GM23338 (cell line): ENCODE measurements around the gene USP48. TPM values are rescaled to one million over a fixed set of nuclear protein-coding genes. Genes with fewer than 3 reads are reported as not detected.

Experiments
- ATAC-seq: fragments of 200-7000 bp; cut with Tn5 transposase; 3 replicates; pipeline ENCODE4 v1.9.1; 2020
- DNase-seq: peaks from one replicate; pipeline ENCODE4 v3.0.0-alpha.2; 2015; ENCODE audit warnings: low spot score
- H2AFZ ChIP-seq: fragments of 200-600 bp; sonication (generic); 2 replicates; pipeline ENCODE4 v1.8.0; 2016; ENCODE audit warnings: antibody characterized with exemption, mild to moderate bottlenecking, moderate library complexity
- H3F3A ChIP-seq: fragments of 200-600 bp; sonication (generic); replicated peaks from 2 replicates; pipeline ENCODE4 v1.8.0; 2017; ENCODE audit warnings: antibody characterized with exemption, mixed run types, low read depth
- H3K27ac ChIP-seq: fragments of 200-600 bp; sonication (generic); 2 replicates; pipeline ENCODE4 v1.6.1; 2016; ENCODE audit warnings: low read depth
- H3K27me3 ChIP-seq: fragments of 200-600 bp; sonication (generic); 2 replicates; pipeline ENCODE4 v1.8.0; 2016; ENCODE audit warnings: mild to moderate bottlenecking, mixed run types, moderate library complexity; ENCODE audit not compliant: insufficient read depth
- H3K36me3 ChIP-seq: fragments of 200-600 bp; sonication (generic); 2 replicates; pipeline ENCODE4 v1.8.0; 2016; ENCODE audit warnings: mild to moderate bottlenecking; ENCODE audit not compliant: insufficient read depth
- H3K4me1 ChIP-seq: fragments of 200-600 bp; sonication (generic); 2 replicates; pipeline ENCODE4 v1.8.0; 2016; ENCODE audit warnings: mild to moderate bottlenecking, moderate library complexity; ENCODE audit not compliant: insufficient read depth
- H3K4me2 ChIP-seq: fragments of 200-600 bp; sonication (generic); 2 replicates; pipeline ENCODE4 v1.7.1; 2017; ENCODE audit warnings: mixed run types
- H3K4me3 ChIP-seq: fragments of 200-600 bp; sonication (generic); 2 replicates; pipeline ENCODE4 v1.6.1; 2016; ENCODE audit warnings: mixed run types
- H3K79me2 ChIP-seq: fragments of 200-600 bp; sonication (generic); replicated peaks from 2 replicates; pipeline ENCODE4 v1.8.0; 2017; ENCODE audit warnings: mild to moderate bottlenecking; ENCODE audit not compliant: insufficient read depth
- H3K9me2 ChIP-seq: fragments of 200-600 bp; sonication (generic); 2 replicates; pipeline ENCODE4 v1.8.0; 2017; ENCODE audit not compliant: insufficient read depth
- H4K20me1 ChIP-seq: fragments of 200-600 bp; sonication (generic); replicated peaks from 2 replicates; pipeline ENCODE4 v1.8.0; 2017; ENCODE audit warnings: mild to moderate bottlenecking; ENCODE audit not compliant: insufficient read depth
- H3K27ac Mint-ChIP-seq: 2 replicates; pipeline ENCODE4 v1.8.0; 2020; ENCODE audit warnings: inconsistent platforms, mild to moderate bottlenecking, moderate library complexity, mixed read lengths
- H3K27me3 Mint-ChIP-seq: 3 replicates; pipeline ENCODE4 v1.8.0; 2022; ENCODE audit warnings: low read depth, mild to moderate bottlenecking, moderate library complexity, mixed read lengths, inconsistent platforms; ENCODE audit not compliant: insufficient read depth, poor library complexity
- H3K36me3 Mint-ChIP-seq: 3 replicates; pipeline ENCODE4 v1.8.0; 2021; ENCODE audit warnings: low read depth, mild to moderate bottlenecking, inconsistent platforms, moderate library complexity, mixed read lengths
- H3K4me1 Mint-ChIP-seq: 3 replicates; pipeline ENCODE4 v1.8.0; 2020; ENCODE audit warnings: mild to moderate bottlenecking, inconsistent platforms, mixed read lengths
- H3K4me3 Mint-ChIP-seq: 3 replicates; pipeline ENCODE4 v1.8.0; 2021; ENCODE audit warnings: moderate library complexity, mild to moderate bottlenecking, inconsistent platforms, mixed read lengths
- H3K9me3 Mint-ChIP-seq: 3 replicates; pipeline ENCODE4 v1.8.0; 2020; ENCODE audit warnings: moderate library complexity, mild to moderate bottlenecking, inconsistent platforms, mixed read lengths
- ETS1 ChIP-seq: IDR thresholded peaks from 2 replicates; pipeline ENCODE4 v1.6.1; 2016; ENCODE audit warnings: antibody characterized with exemption
- JUNB ChIP-seq: IDR thresholded peaks from one replicate; pipeline ENCODE4 v1.6.1; 2016; ENCODE audit warnings: antibody characterized with exemption; ENCODE audit not compliant: unreplicated experiment
- POLR2AphosphoS5 ChIP-seq: IDR thresholded peaks from 2 replicates; pipeline ENCODE4 v1.6.1; 2016; ENCODE audit warnings: antibody characterized with exemption, low read depth
- ZNF114 ChIP-seq: fragments of 250-450 bp; sonication (Bioruptor Pico); IDR thresholded peaks from 2 replicates; pipeline ENCODE4 v1.5.0; 2020; ENCODE audit warnings: mild to moderate bottlenecking, moderate library complexity
- ZNF331 ChIP-seq: fragments of 250-450 bp; sonication (Bioruptor Pico); IDR thresholded peaks from 2 replicates; pipeline ENCODE4 v1.5.0; 2020; ENCODE audit warnings: low read depth, mild to moderate bottlenecking, moderate library complexity
- ZNF462 ChIP-seq: fragments of 250-450 bp; sonication (Bioruptor Pico); IDR thresholded peaks from 2 replicates; pipeline ENCODE4 v1.5.0; 2020; ENCODE audit warnings: mild to moderate bottlenecking, moderate library complexity
- polyA plus RNA-seq: library from polyadenylated mRNA; unstranded; fragments of >200 nt; fragmentation: Nextera tagmentation; extraction: Ambion mirVana; gene quantifications from 2 replicates; pipeline ENCODE4 v1.2.1, GENCODE V29; 2016
- total RNA-seq: library from RNA; depleted of rRNA; stranded (reverse); fragments of >200 nt; shearing (Covaris generic); gene quantifications from 2 replicates; pipeline ENCODE4 v1.2.3, GENCODE V29; 2014
- TF ChIP-seq, protein P1 (sequence below), 2 experiments: fragments of 200-600 bp in 1 of 2; sonication (generic) in 1 of 2; conservative IDR thresholded peaks; 2 replicates each; pipeline versions ENCODE4 v1.5.1 to v1.6.1; 2016 to 2017; ENCODE audit warnings: antibody characterized with exemption in 2 of 2, low read depth in 2 of 2, mild to moderate bottlenecking in 2 of 2, moderate library complexity in 1 of 2
- TF ChIP-seq, protein P2 (sequence below): IDR thresholded peaks from one replicate; pipeline ENCODE4 v1.6.1; 2018; ENCODE audit warnings: antibody characterized with exemption; ENCODE audit not compliant: unreplicated experiment

Gene USP48
- total and polyA plus RNA-seq, 2 experiments from 2014 or later, result 85.9 to 151 TPM

DNA sequence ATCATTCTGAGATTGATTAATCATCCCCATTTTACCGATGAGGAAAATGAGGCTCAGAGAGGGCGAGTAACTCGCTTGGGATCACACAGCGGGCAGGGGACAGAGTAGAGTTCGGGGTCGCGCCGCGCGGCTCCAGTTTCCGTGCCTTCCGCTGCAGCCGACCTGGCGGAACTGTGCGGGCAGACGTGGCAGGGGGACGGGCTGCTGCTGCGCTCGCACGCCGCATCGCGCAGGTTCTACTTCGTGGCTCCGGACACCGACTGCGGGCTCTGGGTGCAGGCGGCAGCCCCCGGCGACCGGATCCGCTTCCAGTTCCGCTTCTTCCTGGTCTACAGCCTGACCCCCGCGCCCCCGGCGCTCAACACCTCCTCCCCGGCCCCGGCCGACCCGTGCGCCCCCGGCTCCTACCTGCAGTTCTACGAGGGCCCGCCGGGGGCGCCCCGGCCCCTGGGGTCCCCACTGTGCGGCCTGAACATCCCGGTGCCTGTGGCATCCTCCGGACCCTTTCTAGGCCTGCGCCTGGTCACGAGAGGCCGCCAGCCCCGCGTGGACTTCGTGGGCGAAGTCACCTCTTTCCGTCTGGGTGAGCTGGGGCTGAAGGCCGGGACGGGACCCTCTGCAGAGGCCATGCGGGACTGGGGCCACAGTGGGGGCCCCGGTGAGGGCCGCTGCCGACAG is 31.4 kb upstream of the USP48 start:
- Mint-ChIP-seq H3K27ac (no peak overlapping the region), H3K9me3 (no peaks in the 10 kb centered on the region), H3K4me1 (peaks cover 17% of the 10 kb centered on the region), H3K36me3 (no peaks in the 10 kb centered on the region), H3K27me3 (peaks cover 4% of the 10 kb centered on the region), H3K4me3 (peak overlapping the region; percentile 53)
- peak overlapping the region; percentile 68; the same call in 1 of the 2 replicates for H3K4me2 ChIP-seq
- H4K20me1 ChIP-seq, result no peaks in the 10 kb centered on the region
- H2AFZ ChIP-seq, result peak overlapping the region; percentile 85
- H3K27me3 ChIP-seq, result peaks cover 5% of the 10 kb centered on the region; the same call in 1 of the 2 replicates
- no peaks in the 10 kb centered on the region for H3K79me2 ChIP-seq
- H3K27ac ChIP-seq, result no peak overlapping the region
- TF ChIP-seq, protein P1, sequence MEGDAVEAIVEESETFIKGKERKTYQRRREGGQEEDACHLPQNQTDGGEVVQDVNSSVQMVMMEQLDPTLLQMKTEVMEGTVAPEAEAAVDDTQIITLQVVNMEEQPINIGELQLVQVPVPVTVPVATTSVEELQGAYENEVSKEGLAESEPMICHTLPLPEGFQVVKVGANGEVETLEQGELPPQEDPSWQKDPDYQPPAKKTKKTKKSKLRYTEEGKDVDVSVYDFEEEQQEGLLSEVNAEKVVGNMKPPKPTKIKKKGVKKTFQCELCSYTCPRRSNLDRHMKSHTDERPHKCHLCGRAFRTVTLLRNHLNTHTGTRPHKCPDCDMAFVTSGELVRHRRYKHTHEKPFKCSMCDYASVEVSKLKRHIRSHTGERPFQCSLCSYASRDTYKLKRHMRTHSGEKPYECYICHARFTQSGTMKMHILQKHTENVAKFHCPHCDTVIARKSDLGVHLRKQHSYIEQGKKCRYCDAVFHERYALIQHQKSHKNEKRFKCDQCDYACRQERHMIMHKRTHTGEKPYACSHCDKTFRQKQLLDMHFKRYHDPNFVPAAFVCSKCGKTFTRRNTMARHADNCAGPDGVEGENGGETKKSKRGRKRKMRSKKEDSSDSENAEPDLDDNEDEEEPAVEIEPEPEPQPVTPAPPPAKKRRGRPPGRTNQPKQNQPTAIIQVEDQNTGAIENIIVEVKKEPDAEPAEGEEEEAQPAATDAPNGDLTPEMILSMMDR (conservative IDR thresholded peaks at IDR 0.05; ENCODE audit: low read depth in 2 of 2), result peak; percentile 69 to 71
- TF ChIP-seq POLR2AphosphoS5 (no peak), JUNB (no peak)
- H3K4me3 ChIP-seq, result peak overlapping the region; percentile 61
- peaks cover 16% of the 10 kb centered on the region; the same call in 1 of the 2 replicates for H3F3A ChIP-seq
- peak; percentile 89 for DNase-seq
- no peaks in the 10 kb centered on the region for H3K9me2 ChIP-seq
- no peaks in the 10 kb centered on the region for H3K36me3 ChIP-seq
- H3K4me1 ChIP-seq, result peaks cover 3% of the 10 kb centered on the region; the same call in 1 of the 2 replicates
- peak; percentile 91 for ATAC-seq

GRCh38 chr1:21813542-21813941 is 30.6 kb upstream of the USP48 start:
- DNase-seq, result no peak
- no peak for ATAC-seq
- no peak for TF ChIP-seq ZNF462 (CRISPR knock-in tag)
- no peak for TF ChIP-seq ZNF331 (CRISPR knock-in tag)
- TF ChIP-seq, protein P2, sequence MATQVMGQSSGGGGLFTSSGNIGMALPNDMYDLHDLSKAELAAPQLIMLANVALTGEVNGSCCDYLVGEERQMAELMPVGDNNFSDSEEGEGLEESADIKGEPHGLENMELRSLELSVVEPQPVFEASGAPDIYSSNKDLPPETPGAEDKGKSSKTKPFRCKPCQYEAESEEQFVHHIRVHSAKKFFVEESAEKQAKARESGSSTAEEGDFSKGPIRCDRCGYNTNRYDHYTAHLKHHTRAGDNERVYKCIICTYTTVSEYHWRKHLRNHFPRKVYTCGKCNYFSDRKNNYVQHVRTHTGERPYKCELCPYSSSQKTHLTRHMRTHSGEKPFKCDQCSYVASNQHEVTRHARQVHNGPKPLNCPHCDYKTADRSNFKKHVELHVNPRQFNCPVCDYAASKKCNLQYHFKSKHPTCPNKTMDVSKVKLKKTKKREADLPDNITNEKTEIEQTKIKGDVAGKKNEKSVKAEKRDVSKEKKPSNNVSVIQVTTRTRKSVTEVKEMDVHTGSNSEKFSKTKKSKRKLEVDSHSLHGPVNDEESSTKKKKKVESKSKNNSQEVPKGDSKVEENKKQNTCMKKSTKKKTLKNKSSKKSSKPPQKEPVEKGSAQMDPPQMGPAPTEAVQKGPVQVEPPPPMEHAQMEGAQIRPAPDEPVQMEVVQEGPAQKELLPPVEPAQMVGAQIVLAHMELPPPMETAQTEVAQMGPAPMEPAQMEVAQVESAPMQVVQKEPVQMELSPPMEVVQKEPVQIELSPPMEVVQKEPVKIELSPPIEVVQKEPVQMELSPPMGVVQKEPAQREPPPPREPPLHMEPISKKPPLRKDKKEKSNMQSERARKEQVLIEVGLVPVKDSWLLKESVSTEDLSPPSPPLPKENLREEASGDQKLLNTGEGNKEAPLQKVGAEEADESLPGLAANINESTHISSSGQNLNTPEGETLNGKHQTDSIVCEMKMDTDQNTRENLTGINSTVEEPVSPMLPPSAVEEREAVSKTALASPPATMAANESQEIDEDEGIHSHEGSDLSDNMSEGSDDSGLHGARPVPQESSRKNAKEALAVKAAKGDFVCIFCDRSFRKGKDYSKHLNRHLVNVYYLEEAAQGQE, result no peak
- TF ChIP-seq ETS1, result no peak
- TF ChIP-seq ZNF114 (CRISPR knock-in tag), result no peak

More at GRCh38 chr1:21813542-21813941, 30.6 kb upstream of the USP48 start:
- no peak overlapping the region for H3K27ac Mint-ChIP-seq
- Histone ChIP-seq H3K36me3 (no peaks in the 10 kb centered on the region), H3K27me3 (peaks cover 5% of the 10 kb centered on the region; the same call in 1 of the 2 replicates), H3K27ac (no peak overlapping the region), H3K4me2 (no peak overlapping the region), H3K9me2 (no peaks in the 10 kb centered on the region), H3K4me1 (peaks cover 3% of the 10 kb centered on the region; the same call in 1 of the 2 replicates), H3F3A (peaks cover 16% of the 10 kb centered on the region; the same call in 1 of the 2 replicates), H3K79me2 (no peaks in the 10 kb centered on the region), H2AFZ (peak overlapping the region; percentile 43; the same call in 1 of the 2 replicates), H4K20me1 (no peaks in the 10 kb centered on the region), H3K4me3 (no peak overlapping the region)
- 0 out of 3 replicates have a peak overlapping the region, but pooled peaks have one; percentile 27 for H3K4me3 Mint-ChIP-seq
- H3K36me3 Mint-ChIP-seq, result no peaks in the 10 kb centered on the region
- H3K9me3 Mint-ChIP-seq, result no peaks in the 10 kb centered on the region
- peaks cover 4% of the 10 kb centered on the region for H3K27me3 Mint-ChIP-seq
- peaks cover 16% of the 10 kb centered on the region for H3K4me1 Mint-ChIP-seq
